HG02588 (cell line): Measurements from ENCODE around the gene FANCB.

ENCODE experiments used
- ATAC-seq: cut with Tn5 transposase; IDR thresholded peaks from one replicate; pipeline ENCODE4 v1.9.1; 2021; ENCODE audit warnings: mild to moderate bottlenecking, moderate library complexity; ENCODE audit not compliant: unreplicated experiment

The FANCB gene

DNA sequence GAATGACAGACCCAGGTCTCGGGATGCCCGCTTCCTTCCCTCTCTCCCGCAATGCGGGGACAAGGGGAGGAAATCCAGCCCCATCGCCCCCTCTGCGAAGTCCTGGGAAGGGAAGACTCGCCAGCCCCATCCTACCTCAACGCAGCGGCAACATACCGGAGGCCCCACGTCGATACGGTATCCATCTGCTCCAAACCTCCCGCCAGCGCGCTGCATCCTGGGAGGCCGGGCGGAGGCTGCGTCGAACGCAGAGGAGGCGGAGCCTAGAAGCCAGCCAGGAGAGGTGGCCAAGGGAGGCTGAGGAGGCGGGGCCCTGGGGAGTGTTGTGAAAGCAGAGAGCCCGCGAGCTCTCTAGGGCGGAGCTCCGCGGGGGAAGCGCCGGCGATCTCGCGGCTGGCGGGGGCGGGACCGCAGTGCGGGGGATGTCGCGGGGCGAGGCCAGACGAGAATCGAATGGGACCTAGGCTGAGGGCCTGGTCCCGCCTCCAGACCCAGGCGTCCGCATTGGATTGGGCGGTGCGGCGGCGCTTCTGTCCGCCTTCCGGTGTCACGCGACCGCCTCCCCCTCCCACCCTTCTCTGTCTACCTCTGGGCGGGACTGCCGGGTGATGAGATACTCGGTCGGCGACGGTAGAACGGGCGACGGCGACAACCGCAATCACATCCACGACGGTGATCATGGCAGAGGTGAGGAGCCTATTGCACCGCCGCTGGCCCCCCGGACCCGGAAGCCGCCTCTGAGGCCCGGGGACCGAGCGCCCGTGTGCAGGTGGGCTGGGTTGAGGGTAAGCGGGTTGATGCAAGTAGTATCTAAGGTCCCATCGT lies at the start of gene FANCB, which contains the start of gene MOSPD2:
Gene FANCB (minus strand): TSS at position 219 of the 825 bp plus-strand sequence. CDS start 7,559 bp downstream, outside the sequence.
Gene MOSPD2 (plus strand): TSS at position 571 of the 825 bp plus-strand sequence. CDS start 108 bp downstream, at position 679.
- peak; percentile 95 for ATAC-seq

DNA sequence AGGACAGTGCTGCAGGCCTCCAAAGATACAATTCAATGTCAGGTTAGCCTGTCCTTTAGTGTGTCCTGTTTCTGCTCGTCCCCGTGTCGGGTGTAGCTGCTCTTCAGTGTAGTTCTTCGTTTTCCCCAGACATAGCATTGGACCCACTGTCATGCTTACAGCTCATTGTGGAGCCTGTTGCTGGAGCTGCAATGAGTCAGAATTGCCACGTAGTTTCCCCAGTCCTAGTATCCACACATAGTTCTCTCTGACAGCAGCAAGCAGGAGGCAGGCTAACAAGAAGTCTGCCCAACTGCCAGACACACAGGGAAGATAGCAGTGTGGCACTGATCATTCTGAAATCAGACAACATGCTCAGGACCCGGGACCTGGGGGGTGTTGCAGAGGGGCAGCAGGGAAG lies 49.6 kb upstream of the FANCB start:
- no peak for ATAC-seq

DNA sequence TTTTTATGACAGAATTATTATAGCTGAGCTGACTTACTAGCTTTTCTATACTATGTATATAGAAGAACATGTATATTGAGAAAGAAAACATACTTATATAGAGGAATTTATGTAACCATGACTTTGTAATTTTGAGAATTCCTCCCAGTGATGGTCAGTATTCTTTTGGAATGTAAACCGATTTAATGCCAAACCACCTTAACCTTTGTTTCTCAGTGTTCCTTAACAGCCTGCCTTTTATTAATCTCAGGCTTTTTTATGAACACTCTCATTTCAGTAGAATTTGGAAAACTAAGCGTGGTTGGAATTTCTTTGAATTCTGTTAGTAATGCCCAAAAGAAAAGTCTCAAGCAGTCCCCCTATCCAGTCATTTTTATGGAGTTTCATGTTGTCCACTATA lies 47.3 kb upstream of the FANCB start:
- ATAC-seq: no peak

DNA sequence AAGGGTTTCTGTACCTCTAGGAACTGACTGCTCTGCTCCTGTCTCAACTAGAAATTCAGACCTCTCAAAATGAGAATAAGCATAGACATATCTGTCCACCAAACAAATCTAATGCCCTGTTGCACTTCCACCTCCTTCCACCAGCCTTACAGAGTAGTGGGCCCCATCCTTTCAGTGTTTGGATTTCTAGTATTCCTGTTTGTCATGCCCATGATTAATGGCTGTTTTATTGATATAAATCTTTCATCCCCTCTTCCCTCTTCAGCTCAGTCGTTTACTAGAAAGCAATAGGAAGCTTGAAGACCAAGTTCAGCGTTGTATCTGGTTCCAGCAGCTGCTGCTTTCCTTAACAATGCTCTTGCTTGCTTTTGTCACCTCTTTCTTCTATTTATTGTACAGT lies 46.5 kb upstream of the FANCB start:
- no peak for ATAC-seq

DNA sequence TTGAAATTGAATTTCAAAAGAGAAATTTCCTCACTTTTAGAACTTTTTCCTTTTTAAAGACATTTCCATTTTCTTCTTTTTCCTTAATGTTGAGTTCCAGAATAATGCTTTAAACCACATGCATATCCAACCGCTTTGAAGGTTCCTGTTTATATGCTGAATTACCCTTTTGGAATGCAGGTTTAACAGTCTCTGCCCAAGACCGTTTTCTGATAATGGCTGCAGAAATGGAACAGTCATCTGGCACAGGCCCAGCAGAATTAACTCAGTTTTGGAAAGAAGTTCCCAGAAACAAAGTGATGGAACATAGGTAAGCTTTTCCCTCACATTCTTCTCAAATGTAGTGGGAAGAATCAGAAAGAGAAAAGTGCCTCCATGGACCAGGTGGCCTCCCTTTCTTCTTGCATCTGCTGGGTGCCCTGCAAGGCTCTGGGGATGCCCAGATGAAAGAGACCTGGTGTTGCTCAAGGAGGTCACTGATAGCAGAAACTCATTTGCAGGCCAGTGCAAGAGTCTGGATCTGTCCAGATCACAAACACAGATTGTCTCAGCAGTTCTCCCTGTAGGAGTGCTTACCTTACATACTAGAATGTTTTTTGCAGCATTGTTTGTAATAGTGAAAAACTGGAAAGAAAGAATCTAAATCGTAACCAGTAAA lies 43.3 kb upstream of the FANCB start:
- ATAC-seq: no peak

DNA sequence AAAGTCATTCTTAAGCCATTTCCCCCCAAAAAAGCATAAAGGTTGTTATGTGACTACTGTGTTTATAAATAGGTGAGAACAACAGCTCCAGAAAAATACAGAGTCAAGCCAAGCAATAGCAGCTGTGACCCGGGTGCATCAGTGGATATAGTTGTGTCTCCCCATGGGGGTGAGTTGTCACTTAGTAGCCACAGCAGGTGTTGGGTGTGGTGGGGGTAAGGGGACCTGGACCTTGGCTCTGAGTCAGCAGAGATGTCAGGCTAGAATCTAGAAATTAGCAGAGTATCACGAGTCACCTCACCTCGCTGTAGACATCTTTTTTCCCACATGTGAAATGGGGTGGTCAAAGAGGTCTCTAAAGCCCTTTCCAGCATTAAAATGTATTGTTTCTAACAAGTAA lies 42.7 kb upstream of the FANCB start:
- no peak for ATAC-seq

DNA sequence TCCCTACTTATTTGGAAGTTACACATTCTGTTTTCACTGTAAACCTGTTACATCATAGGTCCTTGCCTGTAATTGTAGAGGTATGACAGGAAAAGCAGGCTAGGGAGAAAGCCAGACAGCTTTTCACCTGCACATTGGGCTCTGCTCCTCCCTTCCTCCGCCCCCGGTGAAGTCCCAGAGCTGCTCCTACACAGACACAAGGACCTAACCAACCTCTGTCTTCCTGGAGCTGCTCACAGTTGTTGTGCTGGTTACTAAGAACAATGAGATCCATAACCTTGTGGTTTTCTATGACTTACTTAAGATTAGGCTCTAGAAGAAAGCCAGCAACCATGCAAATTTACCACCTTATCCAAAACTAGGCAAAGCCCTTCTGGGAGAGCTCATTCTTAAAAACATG lies 40.4 kb upstream of the FANCB start:
- ATAC-seq: no peak

DNA sequence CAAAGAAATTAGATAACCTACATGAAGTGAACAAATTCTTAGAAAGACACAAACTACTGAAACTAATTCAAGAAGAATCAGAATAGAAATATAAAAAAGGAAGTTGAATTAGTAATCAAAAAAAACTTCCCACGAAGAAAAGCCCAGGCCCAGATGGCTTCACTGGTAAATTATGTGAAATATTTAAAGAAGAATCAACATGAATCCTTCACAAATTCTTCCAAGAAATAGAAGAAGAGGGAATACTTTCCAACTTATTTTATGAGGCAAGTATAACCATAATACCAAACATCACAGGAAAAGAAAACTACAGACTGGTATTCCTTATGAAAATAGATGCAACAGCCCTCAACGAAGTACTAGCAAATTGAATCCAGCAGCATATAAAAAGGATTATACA lies 31.0 kb upstream of the FANCB start:
- no peak for ATAC-seq

DNA sequence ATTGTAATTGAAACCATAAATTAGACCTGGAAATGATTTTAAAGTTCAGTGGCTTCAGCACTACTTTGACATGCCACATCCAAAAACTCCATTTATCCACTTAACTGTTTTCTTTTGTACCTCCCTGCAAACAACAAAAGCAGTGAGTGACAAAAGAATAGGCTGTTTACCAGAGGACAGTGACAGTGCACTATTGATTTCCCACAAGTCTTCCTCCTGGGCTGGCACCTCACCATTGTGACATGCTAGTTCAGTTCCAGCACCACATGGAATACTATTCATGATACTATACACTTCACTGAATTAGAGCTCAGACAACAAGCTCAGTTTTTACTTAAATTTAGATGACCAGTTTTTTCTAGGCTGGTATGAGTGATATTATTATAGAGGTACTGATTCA lies 29.7 kb upstream of the FANCB start:
- ATAC-seq: no peak

DNA sequence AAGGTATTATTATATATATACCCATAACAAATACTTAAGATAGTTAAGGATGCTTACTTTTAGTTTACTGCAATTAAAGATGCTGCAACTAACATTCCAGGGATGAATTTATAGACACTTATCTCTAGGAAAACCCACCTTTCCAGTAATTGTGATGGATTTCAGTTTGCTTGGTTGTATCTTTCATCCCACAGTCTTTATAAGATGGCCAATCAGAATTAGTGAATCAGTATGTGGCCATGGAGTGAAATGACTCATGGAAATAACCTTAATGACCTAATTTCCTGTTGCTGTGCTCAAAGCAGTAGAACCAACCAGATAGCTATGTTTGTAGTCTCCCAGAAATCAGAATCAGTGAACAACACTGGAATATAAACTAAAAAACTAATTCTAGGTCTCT lies 26.7 kb upstream of the FANCB start:
- ATAC-seq: peak; percentile 67

DNA sequence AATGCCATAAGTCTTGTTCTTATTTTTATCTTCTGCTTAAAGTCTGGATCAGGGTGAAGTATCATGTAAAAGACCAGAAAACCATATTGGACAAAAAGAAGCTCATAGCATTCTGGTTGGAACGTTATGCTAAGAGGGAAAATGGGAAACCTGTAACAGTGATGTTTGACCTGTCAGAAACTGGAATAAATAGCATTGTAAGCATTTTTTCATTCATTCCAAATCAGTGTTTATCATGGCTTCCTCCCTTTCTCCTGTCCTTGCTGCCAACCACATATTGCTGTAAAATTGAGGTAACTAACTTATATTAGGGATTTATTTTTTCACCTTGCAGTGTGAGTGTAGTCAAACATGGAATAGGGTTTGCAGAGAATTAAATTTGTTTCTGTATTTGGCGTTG lies 24.2 kb upstream of the FANCB start:
- no peak for ATAC-seq

DNA sequence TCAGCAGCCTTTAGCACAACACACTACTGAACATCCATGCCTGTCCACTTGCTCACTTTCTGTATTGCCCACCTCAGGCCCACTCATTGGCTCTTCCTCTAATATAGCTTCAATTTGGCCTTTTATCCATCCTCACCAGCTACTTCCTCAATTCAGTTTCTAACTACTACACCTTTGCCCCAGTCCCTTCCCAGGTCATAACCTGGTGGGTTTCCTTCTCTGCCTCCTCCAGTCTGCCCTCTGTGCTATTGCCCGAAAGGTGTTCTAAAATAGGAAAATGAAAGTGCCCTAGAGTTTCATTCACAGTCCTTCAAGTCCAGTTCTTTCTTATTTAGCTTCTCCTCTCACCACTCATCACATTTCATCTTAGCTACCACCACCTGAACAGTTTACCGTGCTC lies 23.4 kb upstream of the FANCB start:
- ATAC-seq: no peak

DNA sequence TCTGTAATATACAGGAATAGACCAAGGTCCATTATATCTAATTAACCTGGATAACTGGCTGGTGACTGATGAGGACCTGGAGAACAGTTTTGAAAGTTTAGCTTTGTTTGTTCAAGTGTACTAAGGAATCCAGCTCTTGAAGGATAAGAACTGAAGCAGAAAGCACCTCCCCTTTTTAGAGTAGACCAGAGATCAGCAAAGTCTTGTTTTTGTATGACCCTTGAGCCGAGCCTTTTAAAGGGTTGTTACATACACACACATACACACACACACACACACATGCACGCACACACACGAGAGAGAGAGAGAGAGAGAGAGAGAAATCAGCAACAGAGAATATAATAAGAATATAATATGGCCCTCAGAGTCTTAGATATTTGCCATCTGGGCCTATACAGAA lies 13.4 kb upstream of the FANCB start:
- no peak for ATAC-seq

DNA sequence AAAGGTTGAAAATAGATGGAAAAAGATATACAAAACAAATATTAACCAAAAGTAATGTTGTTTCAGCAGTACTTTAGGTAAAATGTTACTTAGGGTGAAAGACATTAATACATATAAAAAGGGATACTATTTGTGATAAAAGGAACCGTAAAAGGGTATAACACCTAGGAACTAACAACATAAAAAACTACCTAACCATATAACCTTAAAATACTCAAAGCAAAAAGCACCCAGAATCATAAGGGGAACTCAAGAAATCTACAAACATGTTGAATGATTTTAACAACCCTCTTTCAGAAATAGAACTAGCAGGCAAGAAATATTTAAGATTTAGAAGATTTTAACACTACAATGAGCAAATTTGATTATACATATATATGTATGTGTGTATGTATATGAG lies 11.8 kb upstream of the FANCB start:
- no peak for ATAC-seq

DNA sequence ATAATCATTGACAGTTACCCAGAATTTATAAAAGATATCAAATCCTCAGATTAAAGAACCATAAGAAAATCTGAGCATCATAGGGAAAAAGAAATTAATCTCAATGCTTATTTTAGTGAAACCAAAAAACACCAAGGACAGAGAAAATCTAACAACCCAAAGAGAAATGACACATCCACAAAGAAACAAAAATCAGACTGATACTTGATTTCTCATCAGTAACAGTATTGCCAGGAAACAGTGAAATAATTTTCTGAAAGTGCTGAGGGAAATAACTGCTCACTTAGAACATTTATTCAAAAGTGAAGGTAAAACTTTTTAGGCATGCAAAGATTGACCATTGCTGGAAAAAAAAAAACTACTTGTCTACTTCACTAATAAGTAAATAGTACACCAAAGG lies 11.0 kb upstream of the FANCB start:
- ATAC-seq: no peak

DNA sequence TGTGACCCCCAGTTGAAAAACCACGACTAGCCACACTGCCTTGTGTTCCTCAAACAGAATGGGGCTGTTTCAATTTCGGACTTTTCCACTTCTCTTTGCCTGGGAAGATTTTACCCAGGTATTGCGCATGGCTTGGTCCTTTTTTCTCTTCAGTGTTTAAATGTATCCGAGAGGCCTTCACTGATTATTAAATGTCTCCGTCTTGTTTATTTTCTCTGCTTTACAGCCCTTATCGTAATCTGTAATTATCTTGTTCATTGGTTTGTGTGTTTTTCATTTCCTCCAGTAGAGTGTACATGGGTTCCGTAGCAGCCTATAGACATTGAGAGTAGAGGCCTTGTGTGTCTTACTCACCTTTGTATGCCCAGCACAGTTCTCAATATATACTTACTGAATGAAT lies 2.8 kb upstream of the FANCB start:
- no peak for ATAC-seq

DNA sequence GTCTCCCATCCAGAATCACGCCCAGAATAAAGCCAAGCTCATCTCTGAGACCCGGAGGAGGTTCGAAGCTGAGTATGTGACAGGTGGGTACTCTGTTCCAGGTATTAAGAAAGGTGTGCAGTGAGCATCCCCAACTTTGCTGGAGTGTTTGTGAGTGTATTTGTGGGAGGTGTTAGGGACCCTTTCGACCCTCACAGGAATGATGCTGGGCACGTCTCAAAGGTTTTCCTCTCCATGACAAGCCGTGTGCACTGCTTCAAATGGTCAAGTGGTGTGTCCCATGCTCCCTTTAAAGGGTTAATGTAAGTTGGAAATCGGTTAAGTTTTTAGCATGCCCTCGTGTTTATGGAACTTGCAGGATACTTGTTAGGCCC lies 794 bp upstream of the FANCB start:
- ATAC-seq: no peak

DNA sequence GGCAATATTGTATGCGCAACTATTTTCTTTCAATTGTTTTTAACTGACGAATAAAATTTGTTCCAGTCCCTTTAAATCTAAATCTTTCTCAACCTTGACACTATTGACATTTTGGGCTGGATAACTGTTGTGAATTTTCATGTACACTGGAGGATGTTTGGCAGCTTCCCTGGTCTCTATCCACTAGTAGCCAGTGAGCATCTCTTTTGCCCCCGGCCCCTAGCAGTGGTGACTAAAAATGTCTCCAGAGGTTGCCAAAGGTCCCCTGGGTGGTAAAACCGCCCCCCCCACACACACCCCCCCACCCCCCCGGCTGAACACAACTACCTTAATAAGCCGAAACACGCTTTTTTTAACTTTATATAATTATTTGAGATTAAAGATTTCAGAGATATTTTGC lies 514 bp downstream of the FANCB start:
- ATAC-seq: no peak

DNA sequence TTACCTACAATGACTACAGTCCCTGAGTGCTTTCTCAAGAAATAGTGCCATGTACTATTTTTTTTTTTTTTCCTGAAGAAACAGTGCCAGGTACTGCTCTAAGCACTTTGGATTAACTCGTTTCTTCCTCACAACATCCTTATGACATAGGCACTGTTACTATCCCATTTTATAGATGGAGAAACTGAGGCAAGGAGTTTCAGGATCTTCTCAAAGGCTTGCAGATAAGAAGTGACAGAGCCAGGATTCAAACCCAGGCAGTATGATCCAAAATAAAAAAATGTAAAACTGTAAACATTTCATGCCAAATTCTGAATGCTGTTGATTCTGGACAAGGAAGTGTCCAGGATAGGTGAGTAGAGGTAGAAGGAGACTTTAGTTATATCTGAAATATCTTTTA lies 1.1 kb downstream of the FANCB start:
- no peak for ATAC-seq

DNA sequence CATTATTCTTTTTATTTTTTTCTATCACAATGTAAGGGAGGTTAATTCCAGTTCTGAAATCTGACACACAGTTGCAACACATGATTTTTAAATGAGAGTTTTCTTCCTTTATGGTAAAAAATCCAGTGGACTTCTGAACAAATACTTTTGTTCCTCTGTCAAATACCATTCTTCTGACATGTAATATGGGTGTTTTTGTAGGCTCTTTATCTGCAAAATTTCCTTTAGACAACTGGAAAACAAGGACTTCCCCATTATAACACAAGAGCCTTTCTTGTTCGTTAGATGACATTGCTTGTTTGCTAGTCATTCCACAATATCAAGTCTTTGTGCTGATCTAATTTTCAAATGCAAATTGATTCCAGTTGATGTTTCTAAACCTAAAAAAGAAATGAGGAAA lies 7.7 kb downstream of the FANCB start:
- ATAC-seq: no peak

DNA sequence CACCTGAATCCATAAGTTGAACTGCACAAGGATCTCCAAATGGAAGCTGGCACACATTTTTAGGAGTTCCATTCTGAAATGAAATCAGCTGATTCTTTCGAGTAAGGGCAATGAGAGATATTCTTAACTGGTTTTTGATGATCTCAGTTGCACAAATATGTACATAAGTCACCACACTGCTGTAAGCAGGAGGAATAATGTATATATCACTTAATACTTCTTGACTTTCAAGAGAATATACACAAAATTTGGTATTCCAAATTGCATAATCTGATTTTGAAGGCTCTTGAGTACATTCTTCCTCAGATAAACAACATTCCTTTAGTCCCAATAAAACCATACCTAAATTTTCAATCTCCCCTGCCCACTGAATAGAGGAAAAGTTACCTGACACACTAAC lies 8.2 kb downstream of the FANCB start:
- no peak for ATAC-seq

DNA sequence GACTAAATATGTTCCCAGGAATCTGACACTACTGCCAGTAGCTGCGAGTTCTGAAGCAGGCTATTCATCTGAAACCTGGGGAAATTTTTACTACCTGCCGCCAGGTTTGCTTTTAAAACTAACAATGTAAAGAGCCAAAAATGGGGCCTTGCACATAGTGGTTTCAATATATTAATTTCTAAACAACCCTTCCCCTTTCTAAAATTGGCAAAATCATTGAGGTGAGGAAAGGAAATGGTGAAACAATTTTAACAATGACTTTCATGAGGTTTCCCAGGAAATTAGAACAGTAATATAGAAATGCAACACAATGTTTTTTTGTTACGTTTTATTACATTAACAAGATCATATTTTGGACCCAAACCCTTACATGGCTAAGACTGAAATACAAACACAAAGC lies 21.3 kb downstream of the FANCB start:
- no peak for ATAC-seq

DNA sequence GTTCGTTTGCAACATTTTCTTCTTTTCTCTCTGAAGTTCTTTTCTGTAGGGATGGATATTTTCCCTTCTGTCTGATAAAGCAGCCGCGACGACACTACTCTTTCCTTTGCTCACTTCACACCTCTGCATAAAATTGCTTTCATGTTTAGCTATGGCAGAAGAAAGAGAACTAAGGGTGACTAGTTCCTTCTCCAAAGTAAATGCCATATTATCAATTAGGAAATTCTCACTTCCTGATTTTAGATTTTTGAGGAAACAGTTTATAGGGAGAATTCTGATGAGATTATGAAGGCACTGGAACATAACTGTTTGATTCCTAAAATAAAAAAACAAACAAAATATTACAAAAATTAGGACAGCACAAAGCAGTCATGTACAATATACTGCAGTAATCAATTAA lies 29.2 kb downstream of the FANCB start:
- no peak for ATAC-seq
